GM18868 (cell line): ENCODE results near the gene MAST4.
"Not testable (repeated sequence)": the region's sequence is repeated elsewhere in the genome, so short reads cannot be mapped to it uniquely, and the experiment has no call there.

Experiments used
- ATAC-seq: cut with Tn5 transposase; IDR thresholded peaks from one replicate; pipeline ENCODE4 v1.9.1; 2021; ENCODE audit warnings: mild to moderate bottlenecking, moderate library complexity; ENCODE audit not compliant: unreplicated experiment

Gene MAST4

DNA sequence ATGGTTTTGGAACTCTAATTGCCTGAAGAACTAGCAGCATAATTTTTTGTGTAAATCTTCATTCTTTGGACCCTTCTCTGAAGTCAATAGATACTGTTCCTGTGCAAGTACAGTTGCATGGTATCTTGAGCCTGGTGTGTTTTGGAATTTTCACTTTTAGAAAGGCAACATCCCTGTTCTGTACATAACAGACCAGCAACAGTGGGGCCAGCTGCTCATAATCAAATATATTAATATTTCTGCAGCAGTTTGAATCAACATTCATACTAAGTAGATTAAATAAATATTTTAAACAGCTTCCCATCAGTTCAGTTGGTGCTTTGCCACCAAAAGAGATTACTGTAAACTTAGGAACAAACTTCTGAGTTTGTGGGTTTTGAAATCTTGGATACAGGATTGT, 502.5 kb downstream of the MAST4 start:
- no peak for ATAC-seq

DNA sequence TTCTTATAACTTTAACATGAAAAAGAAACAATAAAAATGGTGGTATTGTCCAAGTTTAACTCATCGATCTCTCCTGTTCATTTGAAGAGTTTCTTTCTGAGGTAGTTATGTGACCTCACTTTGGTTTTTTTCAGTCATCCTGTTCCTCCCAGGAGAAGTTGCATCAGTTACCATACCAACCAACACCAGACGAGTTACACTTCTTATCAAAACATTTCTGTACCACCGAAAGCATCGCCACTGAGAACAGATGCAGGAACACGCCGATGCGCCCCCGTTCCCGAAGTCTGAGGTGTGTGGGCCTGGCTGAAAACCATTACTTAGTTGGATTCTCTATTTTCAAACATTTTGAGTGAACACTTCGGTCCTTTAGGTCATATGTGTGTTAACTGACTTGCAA, 504.1 kb downstream of the MAST4 start:
- ATAC-seq = no peak

DNA sequence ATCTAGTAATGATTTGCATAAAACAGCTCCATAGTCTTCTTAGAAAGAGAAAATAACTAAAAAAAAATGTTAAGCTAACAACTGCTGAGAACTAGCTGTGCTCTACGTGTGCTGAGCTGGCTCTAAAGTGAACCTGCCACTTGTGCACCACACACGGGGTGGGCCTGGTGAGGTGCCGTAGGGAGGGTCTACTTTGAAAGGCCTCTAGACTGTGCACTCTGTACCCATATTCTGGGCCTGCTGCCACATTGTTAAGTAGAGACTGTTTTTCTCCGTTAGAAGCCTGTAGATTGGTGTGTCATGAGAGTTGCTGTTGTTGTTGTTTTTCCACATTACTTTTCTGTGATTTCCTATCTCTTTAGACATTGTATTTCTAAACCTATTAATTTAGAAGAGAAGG, 506.5 kb downstream of the MAST4 start:
- no peak for ATAC-seq

DNA sequence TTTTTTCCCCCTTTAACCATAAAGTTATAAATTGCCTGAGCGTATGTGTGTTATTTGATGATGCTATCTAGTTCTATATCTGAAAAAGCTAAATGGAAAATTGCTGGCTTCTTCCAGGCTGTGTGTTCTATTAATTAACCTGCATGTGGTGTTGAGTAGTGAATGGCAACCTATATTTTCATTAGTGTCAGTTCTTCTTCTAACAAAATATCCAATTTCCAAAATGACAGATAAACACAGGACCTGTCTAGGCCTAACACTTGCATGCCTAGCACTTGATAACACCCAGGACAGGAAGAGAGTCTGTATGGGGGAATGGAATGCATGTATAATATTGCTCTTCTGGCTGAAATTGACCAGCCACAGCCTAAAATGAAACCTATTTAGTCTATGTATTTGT, 508.7 kb downstream of the MAST4 start:
- no peak for ATAC-seq

DNA sequence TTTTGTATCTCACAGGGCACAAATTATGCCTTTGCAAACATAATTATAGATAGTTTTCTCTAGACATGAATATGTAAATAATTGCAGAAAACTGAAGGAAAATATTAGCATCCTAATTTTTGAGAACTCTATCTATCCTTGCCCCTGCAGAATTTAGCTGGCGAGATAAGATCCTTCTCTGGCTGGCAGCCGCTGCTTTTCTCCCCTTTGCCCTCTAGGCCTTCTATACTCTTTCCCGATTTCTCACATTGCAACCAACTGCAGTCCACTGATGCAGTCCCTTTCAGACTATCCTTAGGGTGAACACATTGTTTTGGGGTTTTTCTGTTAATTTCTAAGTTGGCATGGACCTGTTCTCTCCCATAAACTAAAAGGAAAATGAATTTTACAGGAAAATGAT, 509.1 kb downstream of the MAST4 start:
- ATAC-seq = no peak

DNA sequence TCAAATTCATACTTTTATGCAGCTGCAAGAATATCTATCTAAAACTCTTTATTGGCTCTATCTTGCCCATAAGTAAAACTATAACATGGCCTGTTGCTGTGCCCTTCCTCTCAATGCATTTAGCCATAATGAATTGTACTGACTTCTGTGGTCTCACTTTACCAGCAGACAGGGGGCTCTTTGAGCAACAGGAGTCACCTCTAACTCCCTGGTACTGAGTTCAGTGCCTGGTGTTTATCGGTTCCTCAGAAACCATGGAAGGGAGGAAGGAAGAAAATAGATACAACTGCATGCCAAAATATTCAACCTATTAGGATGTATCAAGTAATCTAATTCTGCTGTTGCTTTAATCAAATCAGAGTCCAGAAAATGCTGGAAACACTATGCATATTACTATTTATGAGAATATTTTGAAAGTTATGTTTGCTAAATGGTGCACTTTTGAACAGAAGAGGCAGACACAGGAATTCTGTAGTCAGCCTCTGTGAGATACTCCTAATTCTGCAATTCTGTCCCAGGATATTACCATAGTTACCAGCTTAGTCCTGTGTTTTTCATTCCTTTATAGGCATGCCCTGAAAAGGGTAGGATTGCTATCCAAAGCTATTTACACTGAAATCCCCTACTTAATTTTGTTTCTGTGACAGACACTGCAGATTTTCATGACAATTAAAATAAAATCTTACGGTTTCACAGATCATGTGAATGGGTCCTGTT, 510.6 kb downstream of the MAST4 start:
- no peak for ATAC-seq

DNA sequence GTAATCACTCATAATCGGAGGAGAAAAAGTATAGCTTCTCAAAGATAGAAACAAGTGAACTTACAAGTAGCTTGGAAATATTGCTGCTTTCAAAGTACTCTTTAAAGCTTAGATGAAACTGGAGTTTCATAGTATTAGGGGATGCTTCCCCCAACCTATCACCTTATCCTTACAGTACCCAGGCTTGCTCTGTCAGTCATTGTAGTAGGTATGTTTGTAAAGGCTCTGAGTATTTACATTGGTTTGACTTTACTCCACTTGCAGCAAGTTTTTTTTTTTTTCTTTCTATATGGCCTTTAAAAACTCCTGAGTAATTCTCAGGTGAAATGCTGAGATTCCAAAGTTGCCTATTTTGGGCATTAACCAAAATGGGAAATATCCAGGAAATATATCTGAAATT, 515.6 kb downstream of the MAST4 start:
- ATAC-seq = no peak

DNA sequence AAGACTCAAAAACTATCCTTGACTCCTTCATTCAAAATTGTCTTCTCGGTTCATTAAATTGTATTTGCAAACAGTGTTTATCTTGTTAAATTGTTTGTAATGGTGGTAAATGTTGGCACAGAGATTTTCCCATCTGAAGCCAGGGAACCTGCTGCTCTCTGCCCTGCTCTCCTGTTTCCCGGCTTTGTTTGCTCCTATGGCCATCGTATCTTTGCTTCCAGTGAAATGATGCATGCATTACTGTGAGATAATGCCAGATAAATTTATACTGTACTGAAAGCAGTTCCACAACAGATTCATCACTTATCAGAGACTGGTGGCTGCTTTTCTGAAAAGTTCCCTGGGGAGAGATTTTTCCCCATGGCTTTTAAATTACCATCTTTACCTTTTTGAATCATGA, 519.1 kb downstream of the MAST4 start:
- ATAC-seq = no peak

DNA sequence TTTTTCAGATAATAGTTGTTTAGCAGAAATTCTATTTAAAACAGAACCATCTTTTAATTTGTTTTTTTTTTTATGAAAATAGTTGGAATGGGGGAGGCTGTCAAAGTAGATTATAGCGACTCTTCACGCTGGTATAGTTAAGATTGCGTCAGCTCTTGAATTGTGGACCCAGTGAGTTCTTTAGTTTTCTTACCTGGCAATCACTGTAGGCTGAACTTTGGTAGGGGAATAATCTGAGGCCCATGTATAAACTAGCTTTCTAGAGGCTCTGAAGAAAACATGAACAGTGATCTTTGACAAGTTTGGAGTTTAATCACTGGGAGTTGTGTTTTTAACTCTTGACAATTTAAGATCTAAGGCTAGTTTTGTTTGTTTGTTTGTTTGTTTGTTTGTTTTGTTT, 519.6 kb downstream of the MAST4 start:
- ATAC-seq = no peak

DNA sequence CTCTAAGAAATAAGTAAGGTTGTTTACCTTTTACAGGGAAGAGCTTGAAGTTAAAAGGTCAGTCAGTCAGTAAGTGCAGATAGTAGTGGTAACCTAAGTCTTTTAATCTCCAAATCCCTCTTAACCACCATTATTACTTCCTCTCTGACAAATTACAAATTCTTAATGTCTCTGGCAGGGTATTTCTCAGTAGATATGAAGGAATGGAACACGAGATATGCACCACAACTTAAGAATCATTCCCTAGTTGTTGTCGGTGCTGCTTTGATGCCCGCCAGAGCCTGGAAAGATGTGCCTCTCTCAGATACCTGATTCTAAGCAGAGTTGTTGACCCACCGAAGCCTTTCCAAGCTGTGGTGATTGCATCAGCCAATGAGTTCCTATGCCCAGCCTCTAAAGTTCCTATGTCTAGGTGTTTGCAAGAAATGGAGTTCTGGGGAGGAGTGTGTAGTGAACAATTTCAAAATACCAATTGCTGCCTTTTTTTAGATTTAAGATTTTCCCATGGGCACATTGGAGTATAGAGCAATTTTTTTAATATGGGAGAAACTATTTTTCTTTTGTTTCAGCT, 521.9 kb downstream of the MAST4 start:
- ATAC-seq = no peak

DNA sequence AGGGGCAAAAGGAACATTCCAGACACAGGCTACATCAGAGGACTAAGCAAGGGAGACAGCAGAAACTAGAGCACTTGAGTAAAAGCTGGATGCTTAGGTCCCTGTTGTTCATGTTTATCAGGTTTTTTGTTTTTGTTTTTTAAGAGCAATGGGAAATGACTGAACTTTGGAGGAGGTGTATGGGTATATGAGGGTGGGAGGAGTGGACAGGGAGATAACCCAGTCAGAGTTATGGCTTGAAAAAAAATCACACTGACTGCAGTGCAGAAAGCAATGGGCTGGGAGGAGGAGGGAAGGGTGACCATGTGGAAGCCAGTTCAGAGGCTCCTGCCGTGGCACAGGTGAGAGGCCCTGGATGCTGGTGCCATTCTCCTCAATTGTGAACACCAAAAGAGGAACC, 522.8 kb downstream of the MAST4 start:
- no peak for ATAC-seq

DNA sequence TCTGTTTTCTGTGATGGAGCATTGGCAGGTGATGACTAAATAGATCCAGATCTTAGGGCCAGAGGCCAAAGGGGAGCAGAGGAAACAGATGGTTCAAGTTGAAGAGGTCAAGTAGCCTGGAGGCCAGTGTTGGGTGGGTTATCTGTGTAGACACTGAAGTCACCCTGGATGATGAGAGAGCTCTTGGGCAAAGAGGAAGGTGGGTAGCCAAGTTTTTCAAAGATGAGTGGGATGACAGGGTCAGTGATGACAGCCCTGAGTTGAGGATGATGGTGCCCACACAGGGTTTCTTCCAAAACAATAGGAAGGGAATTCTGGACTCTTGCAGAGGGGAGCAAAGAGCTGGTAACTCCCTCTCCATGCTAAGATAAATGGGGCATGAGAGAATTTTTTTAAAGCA, 523.8 kb downstream of the MAST4 start:
- ATAC-seq = no peak

DNA sequence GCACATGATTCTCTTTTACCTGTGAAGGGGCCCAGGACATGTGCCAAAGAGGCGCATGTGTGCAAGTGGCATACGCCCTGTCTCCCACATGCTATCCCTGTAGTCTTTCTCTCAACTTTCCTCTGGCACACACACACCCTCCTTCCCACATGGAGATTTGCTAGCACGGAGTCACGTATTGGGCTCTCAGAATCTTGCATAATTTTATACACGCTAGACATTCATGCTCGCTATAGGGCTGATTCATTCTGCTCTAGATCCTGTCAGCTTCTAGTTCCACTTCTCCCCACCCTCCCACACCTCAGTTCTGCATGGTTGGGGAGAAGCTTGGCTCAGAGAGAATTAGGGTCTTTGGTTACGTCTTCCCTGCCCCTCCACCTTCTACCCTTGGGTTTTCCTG, 527.6 kb downstream of the MAST4 start:
- no peak for ATAC-seq

DNA sequence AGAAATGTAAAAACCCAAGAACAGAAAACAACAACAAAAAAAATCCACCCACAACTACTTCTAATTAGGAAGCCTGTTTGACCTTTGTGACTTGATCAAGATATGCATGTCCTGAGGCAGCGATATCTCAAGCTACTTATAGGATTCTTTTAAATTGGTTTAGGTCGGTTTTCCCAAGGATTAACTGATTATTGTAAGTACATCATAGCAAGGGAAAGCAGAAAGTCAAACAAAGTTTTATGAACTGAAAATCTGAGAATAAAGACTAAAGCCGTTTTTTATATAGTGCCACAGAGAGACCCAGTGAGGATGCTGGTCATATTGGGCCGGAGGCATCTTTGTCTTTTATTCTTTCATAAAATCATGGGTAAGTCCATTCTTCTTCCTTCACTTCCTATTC, 528.4 kb downstream of the MAST4 start:
- ATAC-seq = no peak

DNA sequence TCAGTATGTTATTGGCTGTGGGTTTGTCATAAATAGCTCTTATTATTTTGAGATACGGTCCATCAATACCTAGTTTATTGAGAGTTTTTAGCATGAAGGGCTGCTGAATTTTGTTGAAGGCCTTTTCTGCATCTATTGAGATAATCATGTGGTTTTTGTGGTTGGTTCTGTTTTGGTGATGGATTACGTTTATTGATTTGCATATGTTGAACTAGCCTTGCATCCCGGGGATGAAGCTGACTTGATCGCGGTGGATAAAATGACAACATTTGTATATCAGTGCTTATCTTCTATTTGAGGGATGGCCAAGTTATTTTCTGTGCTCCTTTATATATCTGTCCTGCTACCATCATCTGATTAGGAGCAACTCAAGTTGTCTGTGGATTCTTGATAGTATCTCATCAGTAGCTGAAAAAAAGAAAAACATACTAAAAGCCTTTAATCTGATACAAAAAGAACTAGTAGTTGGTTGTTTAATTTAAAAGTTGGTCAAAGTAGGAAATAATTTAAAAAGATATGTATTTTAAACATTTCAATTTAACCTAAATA, 531.2 kb downstream of the MAST4 start:
- not testable (repeated sequence) for ATAC-seq

DNA sequence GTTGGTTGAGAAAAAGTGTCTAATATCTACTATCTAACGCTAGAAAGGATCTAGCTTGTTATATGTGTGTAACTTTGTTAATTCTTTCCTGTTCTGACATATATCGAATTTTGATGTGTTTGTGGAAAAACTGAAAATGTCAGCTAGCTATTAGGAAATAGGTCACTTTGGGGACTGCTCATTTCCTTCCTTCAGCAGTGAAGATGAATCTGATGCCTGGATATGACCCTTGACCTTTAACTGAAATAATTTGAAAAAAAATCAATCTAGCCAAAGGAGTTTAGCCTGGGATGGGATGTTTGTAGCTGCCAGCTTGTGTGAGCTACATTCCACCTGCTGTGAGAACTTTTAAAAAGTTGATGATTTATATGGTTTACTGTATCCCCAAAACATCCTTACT, 533.6 kb downstream of the MAST4 start:
- ATAC-seq = no peak

DNA sequence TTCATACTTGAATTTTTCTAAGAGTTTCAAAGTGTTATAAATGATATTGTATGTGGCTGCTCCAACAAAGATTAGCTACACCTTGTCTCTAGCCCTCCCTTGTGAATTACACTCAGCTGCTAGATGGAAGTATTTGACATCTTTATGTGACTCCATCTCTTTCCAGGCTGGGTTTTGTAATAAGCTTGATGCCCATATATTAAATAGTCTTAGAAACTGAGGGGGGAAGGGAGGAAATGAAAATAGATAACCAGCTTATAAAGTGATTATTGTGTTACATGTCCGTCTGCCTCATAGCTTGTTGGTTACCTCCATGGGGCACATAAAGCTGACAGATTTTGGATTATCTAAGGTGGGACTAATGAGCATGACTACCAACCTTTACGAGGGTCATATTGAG, 537.0 kb downstream of the MAST4 start:
- no peak for ATAC-seq

DNA sequence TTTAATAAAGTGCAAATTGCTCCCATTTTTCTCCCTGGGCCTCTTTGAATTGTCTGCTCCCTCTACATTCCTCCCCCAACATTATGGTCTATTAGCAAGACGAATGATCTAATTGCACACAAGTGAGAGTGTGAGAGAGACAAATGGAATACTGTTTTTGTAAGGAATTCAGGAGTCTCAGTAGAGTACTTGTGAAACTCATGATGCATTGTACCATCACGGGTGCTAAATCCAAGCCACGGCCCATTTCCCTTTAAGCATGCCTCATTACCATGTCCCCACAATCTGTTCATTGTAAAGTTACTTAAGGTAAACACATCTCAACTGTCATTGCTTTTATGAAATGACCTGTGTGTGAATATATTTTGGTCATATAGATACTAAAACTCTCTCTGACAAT, 537.6 kb downstream of the MAST4 start:
- no peak for ATAC-seq

DNA sequence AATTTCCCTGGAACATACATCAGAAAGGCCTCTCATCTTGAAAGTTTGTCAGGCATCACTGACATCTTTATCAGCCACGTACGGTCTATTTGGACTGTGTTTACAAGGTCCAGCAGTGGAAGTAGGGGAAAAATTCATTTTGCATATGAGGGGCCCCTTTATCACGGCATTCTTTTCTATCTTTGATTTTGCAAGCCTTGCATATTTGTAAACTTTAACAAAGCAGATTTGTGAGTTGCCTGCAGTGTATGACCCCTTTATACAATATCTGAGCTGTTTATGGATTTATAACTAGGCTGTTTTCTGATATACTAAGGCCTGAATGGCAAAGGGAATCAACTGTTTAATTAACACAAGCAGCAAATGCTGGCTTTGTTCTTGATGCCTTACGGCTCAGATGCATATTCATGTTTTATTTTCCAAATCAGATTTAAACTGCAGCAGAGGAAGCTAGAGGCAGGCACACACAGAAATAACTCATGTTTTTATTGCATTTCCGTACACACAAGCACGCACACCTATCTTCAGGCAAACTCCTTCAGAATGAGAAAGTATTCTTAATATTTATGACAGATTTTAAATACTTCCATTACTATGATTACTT, 539.3 kb downstream of the MAST4 start:
- no peak for ATAC-seq

DNA sequence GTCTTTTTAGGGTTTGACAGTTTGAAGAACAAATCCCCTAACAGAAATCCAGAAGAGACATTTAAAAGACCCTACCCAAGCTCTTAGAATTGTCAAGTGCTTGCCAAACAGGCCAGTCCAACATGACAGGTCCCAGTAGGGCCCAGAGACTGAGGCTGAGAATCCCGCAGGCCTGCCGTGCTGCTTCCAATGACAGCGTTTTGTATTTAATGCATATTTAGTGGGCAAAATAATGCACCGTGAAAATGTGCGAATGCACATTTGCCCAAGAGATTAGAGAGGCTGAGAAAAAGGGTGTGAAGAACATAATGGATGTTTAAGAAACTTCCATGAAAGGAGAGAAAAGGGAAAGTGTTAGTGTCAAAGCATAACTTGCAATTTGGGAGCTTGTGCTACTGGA, 542.8 kb downstream of the MAST4 start:
- no peak for ATAC-seq

DNA sequence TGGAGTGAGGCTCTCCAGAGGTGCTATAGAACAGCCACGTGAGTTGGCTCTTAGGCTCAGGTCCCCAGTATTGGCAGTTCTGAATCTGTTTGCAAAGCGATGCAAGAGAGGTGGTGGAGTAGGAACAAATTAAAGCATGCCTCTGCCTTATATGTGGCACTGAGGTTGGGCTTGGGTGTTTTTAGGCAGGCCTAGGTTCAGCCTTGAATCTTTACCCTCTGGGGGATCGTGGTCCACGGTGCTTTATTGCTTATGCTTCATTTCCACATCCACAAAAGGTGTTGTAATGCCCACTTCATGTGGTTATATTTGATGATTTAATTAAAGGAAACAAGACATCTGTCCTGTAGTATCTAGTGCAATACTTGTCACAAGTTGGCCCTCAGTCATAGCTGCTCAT, 544.2 kb downstream of the MAST4 start:
- no peak for ATAC-seq

DNA sequence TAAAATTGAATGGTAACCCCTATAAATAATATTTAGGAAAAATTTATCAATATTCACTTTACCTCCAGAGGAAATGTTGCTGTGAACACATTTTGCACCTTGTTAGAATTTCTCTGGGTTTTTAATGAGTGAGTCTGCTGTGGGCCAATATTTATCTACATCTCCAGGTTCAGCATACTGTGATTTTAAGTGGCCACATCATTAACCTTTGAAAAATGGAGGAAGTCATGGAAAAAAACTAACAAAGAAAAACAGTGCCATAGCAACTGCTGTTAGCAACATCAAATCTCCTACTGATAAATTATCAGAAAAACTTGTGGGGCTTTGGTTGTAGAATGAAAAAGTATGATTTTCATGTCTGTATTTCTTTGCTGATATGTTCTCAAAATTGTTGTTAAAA, 545.5 kb downstream of the MAST4 start:
- no peak for ATAC-seq
